ENCODE results near the gene RBM34.

Gene RBM34

GRCh38 chr1:235156265-235156664 is 4.8 kb downstream of the RBM34 start:
- TF ChIP-seq CTCF (conservative IDR thresholded peaks at IDR 0.05; ENCODE audit: control insufficient read depth, insufficient read depth, low read depth, low read length), result no peak
- no peak for DNase-seq (ENCODE audit: low read depth)
- no peak overlapping the region for H3K4me3 ChIP-seq (ENCODE audit: control insufficient read depth, low read depth, low read length)

DNA sequence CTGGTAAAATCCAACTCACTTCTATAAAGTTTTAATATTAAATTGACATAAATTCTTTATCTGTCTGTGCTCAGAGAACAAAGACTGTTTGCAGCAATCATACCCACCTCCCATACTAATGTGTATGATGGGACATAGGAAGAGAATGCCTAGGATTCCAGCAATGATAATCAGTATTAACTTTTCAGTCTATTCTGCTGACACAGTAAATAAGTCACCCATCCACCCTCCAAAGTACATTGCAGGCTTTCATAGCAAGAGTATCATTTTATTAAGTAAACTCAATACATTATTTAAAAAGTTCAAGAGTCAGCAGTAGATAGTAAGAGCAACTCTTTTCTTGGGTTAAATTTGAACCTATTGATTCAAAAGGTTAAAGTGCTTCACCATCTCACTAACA is 8.8 kb downstream of the RBM34 start:
- no peak for TF ChIP-seq CTCF (conservative IDR thresholded peaks at IDR 0.05; ENCODE audit: control insufficient read depth, insufficient read depth, low read depth, low read length)
- DNase-seq (ENCODE audit: low read depth), result no peak
- H3K4me3 ChIP-seq (ENCODE audit: control insufficient read depth, low read depth, low read length), result no peak overlapping the region

DNA sequence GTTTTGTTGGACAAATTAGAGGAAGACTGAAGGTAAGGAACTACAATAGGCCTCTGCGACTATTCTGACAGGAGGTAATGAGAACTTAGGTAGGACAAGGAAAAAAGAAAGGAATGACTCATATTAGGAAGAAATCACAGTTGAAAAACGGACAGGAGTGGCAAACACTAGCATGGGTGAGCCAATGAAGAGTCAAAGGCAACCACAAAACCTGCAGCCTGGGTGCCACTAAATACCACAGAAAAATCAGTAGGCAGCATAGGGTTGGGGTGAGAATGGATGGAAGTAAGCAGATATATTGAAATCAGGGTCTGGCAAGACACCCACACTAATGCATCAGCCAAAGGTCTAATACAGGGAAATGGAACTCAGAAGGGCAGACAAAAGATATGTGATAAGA is 10.0 kb downstream of the RBM34 start:
- TF ChIP-seq CTCF (conservative IDR thresholded peaks at IDR 0.05; ENCODE audit: control insufficient read depth, insufficient read depth, low read depth, low read length), result no peak
- no peak overlapping the region for H3K4me3 ChIP-seq (ENCODE audit: control insufficient read depth, low read depth, low read length)
- no peak for DNase-seq (ENCODE audit: low read depth)

- no peak for DNase-seq (ENCODE audit: low read depth)
- no peak overlapping the region for H3K4me3 ChIP-seq (ENCODE audit: control insufficient read depth, low read depth, low read length)
- TF ChIP-seq CTCF (conservative IDR thresholded peaks at IDR 0.05; ENCODE audit: control insufficient read depth, insufficient read depth, low read depth, low read length), result no peak
Measured at GRCh38 chr1:235149824-235150223, 11.2 kb downstream of the RBM34 start.

DNA sequence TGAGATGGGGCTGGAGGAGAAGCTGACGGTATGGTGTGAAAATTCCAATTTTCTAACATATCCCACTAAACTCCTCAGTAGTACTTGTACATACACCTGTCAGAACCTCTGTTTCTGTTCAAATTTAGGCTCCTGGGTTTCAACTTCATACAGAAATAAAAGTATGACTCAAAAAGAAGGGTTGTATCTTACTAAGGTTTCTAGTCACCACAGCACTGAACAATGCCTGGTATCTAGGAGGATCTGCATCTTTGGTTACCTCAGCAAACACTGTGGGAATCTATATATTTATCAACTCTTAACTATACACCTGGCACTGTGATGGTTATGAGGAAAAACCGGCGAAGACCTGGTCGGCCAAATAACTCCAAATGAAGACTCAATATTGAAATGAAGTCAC is 13.8 kb downstream of the RBM34 start:
- no peak overlapping the region for H3K4me3 ChIP-seq (ENCODE audit: control insufficient read depth, low read depth, low read length)
- no peak for DNase-seq (ENCODE audit: low read depth)
- TF ChIP-seq CTCF (conservative IDR thresholded peaks at IDR 0.05; ENCODE audit: control insufficient read depth, insufficient read depth, low read depth, low read length), result no peak

- H3K4me3 ChIP-seq (ENCODE audit: control insufficient read depth, low read depth, low read length), result no peak overlapping the region
- no peak for TF ChIP-seq CTCF (conservative IDR thresholded peaks at IDR 0.05; ENCODE audit: control insufficient read depth, insufficient read depth, low read depth, low read length)
- no peak for DNase-seq (ENCODE audit: low read depth)
Measured at GRCh38 chr1:235145639-235146038, 15.4 kb downstream of the RBM34 start.

DNA sequence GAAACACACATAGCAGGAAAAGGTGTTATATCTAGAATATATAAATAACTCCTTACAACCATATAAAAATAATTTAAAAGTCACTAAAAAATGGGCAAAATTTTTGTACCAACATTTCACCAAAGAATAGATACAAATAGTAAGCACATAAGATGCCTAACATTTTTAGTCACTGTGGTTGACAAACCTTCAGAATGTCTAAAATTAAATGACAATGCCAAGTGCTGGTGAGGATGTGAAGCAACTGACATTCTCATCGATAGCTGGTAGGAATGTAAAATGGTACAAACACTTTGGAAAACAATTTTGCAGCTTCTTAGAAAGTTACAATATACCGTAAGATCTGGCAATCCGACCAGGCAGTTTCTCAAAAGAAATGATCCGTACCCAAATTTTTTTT is 18.1 kb downstream of the RBM34 start:
- no peak for TF ChIP-seq CTCF (conservative IDR thresholded peaks at IDR 0.05; ENCODE audit: control insufficient read depth, insufficient read depth, low read depth, low read length)
- no peak for DNase-seq (ENCODE audit: low read depth)

More for the DNA sequence above, 18.1 kb downstream of the RBM34 start:
- no peak overlapping the region for H3K4me3 ChIP-seq (ENCODE audit: control insufficient read depth, low read depth, low read length)
